ENCODE results near the gene PHLPP1. TPM values are rescaled to one million over a fixed set of nuclear protein-coding genes. Genes with fewer than 3 reads are reported as not detected.

Gene PHLPP1
- total and polyA plus RNA-seq, 10 donors: 1.2 to 10.6 (median 6.7) TPM

DNA sequence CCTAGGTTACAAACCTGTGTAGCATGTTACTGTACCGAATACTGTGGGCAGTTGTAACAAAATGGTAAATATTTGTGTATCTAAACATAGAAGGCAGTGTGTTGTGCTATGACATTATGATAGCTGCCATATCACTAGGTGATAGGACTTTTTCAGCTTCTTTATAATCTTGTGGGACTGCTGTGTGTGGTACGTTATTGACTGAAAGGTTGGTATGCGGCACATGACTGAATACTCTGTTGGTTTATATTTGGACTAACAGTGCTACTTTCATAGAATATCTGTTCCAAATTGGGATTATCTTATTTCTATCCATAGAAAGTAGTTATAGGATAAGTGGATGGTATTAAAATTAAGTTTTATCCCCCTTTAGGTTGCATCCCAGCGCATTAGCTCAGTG is 144.7 kb downstream of the PHLPP1 start:
- no peaks in the 10 kb centered on the region for H3K27me3 ChIP-seq (replicated peaks in 1 of 7)
- H3K4me3 ChIP-seq: no peak overlapping the region
- 97 to 99% (median 98%) methylated on average over 4 of the region's 4 CpGs for WGBS, 5 donors
- H3K36me3 ChIP-seq: peaks cover 0 to 9% (median 0%) of the 10 kb centered on the region in 6 donors
- no peak for DNase-seq
- H3K27ac ChIP-seq: no peak overlapping the region
- intact Hi-C loops (cut with DNase I; ENCODE audit: low total_unique reads): no loop called here
- no peaks in the 10 kb centered on the region for H3K4me1 ChIP-seq
- TF ChIP-seq, protein P1, sequence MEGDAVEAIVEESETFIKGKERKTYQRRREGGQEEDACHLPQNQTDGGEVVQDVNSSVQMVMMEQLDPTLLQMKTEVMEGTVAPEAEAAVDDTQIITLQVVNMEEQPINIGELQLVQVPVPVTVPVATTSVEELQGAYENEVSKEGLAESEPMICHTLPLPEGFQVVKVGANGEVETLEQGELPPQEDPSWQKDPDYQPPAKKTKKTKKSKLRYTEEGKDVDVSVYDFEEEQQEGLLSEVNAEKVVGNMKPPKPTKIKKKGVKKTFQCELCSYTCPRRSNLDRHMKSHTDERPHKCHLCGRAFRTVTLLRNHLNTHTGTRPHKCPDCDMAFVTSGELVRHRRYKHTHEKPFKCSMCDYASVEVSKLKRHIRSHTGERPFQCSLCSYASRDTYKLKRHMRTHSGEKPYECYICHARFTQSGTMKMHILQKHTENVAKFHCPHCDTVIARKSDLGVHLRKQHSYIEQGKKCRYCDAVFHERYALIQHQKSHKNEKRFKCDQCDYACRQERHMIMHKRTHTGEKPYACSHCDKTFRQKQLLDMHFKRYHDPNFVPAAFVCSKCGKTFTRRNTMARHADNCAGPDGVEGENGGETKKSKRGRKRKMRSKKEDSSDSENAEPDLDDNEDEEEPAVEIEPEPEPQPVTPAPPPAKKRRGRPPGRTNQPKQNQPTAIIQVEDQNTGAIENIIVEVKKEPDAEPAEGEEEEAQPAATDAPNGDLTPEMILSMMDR (IDR thresholded peaks at IDR 0.05 in 8 of 11, conservative IDR thresholded peaks at IDR 0.05 in 3 of 11): no peak
- TF ChIP-seq POLR2A (IDR thresholded peaks at IDR 0.05) (no peak), POLR2AphosphoS5 (IDR thresholded peaks at IDR 0.05) (no peak)
- H3K9me3 ChIP-seq: no peaks in the 10 kb centered on the region

DNA sequence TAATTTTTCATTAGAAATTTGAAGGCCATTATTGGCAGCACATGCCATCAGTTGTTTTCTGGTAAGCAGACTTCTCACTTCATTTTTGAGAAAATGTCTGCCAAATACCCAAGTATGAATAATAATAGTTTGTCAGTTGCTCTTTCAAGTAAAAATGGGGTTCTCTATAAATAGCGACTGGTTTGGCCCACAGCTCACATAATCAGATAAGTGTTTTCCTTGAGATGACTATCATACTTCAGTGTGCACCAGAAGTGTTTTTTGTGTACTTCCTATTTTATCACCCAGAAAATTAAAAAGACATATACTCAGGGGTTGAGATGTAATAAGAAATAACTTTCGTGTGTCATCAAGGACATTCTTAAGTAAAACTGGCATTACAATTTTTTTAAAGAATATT is 147.1 kb downstream of the PHLPP1 start:
- intact Hi-C loops (cut with DNase I; ENCODE audit: low total_unique reads): no loop called here
- TF ChIP-seq POLR2A (IDR thresholded peaks at IDR 0.05): no peak
- TF ChIP-seq, protein P1 (IDR thresholded peaks at IDR 0.05 in 8 of 11, conservative IDR thresholded peaks at IDR 0.05 in 3 of 11): no peak
- TF ChIP-seq POLR2AphosphoS5 (IDR thresholded peaks at IDR 0.05): no peak
- DNase-seq: no peak
- 36 to 70% (median 54%) methylated on average over 2 of the region's 2 CpGs for WGBS, 5 donors
- H3K27me3 ChIP-seq (replicated peaks in 1 of 7): no peaks in the 10 kb centered on the region
- H3K27ac ChIP-seq: no peak overlapping the region
- no peak overlapping the region for H3K4me3 ChIP-seq
- H3K4me1 ChIP-seq: no peaks in the 10 kb centered on the region
- H3K36me3 ChIP-seq: peaks cover 0 to 9% (median 0%) of the 10 kb centered on the region in 6 donors
- no peaks in the 10 kb centered on the region for H3K9me3 ChIP-seq

- no peaks in the 10 kb centered on the region for H3K4me1 ChIP-seq
- no peak overlapping the region for H3K27ac ChIP-seq
- 56 to 80% (median 73%) methylated on average over 3 of the region's 3 CpGs for whole genome bisulfite sequencing, 5 donors
- H3K9me3 ChIP-seq: no peaks in the 10 kb centered on the region
- H3K36me3 ChIP-seq: peaks cover 0 to 9% (median 0%) of the 10 kb centered on the region in 6 donors
- TF ChIP-seq, protein P1 (IDR thresholded peaks at IDR 0.05 in 8 of 11, conservative IDR thresholded peaks at IDR 0.05 in 3 of 11): no peak
- TF ChIP-seq POLR2AphosphoS5 (IDR thresholded peaks at IDR 0.05) (no peak), POLR2A (IDR thresholded peaks at IDR 0.05) (no peak)
- no peak for DNase-seq
- no peaks in the 10 kb centered on the region for H3K27me3 ChIP-seq (replicated peaks in 1 of 7)
- no peak overlapping the region for H3K4me3 ChIP-seq
- intact Hi-C loops (cut with DNase I; ENCODE audit: low total_unique reads): no loop called here
Observed at GRCh38 chr18:62863579-62864001, 148.2 kb downstream of the PHLPP1 start.

GRCh38 chr18:62865498-62865897 is 150.2 kb downstream of the PHLPP1 start:
- Histone ChIP-seq H3K4me1 (peaks cover 0 to 15% (median 0%) of the 10 kb centered on the region in 6 donors), H3K27me3 (replicated peaks in 1 of 7) (no peaks in the 10 kb centered on the region), H3K27ac (no peak overlapping the region), H3K4me3 (no peak overlapping the region), H3K9me3 (no peaks in the 10 kb centered on the region), H3K36me3 (peaks cover 0 to 9% (median 0%) of the 10 kb centered on the region in 6 donors)
- DNase-seq: no peak
- intact Hi-C loops (cut with DNase I; ENCODE audit: low total_unique reads): no loop called here
- no peak for TF ChIP-seq POLR2A (IDR thresholded peaks at IDR 0.05)
- TF ChIP-seq, protein P1 (IDR thresholded peaks at IDR 0.05 in 8 of 11, conservative IDR thresholded peaks at IDR 0.05 in 3 of 11): no peak
- TF ChIP-seq POLR2AphosphoS5 (IDR thresholded peaks at IDR 0.05): no peak

Data from spleen (tissue), 11 donors.